Fibroblast of lung (primary cell): ENCODE results near the gene DCUN1D1. TPM values are rescaled to one million over a fixed set of nuclear protein-coding genes. Genes with fewer than 3 reads are reported as not detected.

ENCODE experiments used
- DNase-seq, 2 donors: peaks; one replicate each; pipeline versions ENCODE4 v3.0.0 to v3.0.0-alpha.2; 2010; ENCODE audit warnings: low read depth in 2 of 2
- H2AFZ ChIP-seq: 2 replicates; pipeline ENCODE4 v1.5.1; 2012; ENCODE audit warnings: low read length, control low read depth, inconsistent platforms
- H3K27ac ChIP-seq: 2 replicates; pipeline ENCODE4 v1.5.1; 2011; ENCODE audit warnings: low read length, control low read depth; ENCODE audit not compliant: insufficient read depth
- H3K27me3 ChIP-seq: 2 replicates; pipeline ENCODE4 v1.5.1; 2011; ENCODE audit warnings: mild to moderate bottlenecking, low read length; ENCODE audit not compliant: control insufficient read depth, insufficient read depth
- H3K36me3 ChIP-seq: 2 replicates; pipeline ENCODE4 v1.5.1; 2011; ENCODE audit warnings: low read length; ENCODE audit not compliant: control insufficient read depth, insufficient read depth
- H3K4me1 ChIP-seq: 2 replicates; pipeline ENCODE4 v1.5.1; 2011; ENCODE audit warnings: low read length; ENCODE audit not compliant: control insufficient read depth, insufficient read depth; ENCODE audit errors: extremely low read depth
- H3K4me2 ChIP-seq: 2 replicates; pipeline ENCODE4 v1.5.1; 2011; ENCODE audit warnings: low read length, control low read depth; ENCODE audit not compliant: insufficient read depth; ENCODE audit errors: extremely low read depth
- H3K4me3 ChIP-seq, 4 experiments: fragments of 200-600 bp in 1 of 4; sonication (generic) in 1 of 4; replicated peaks in 1 of 4; 2 replicates each; pipeline ENCODE4 v1.5.1; 2011 to 2016; ENCODE audit warnings: low read length in 4 of 4, low read depth in 3 of 4, mild to moderate bottlenecking in 3 of 4, control low read depth in 2 of 4, inconsistent platforms in 1 of 4, mixed read lengths in 1 of 4; ENCODE audit not compliant: insufficient read depth in 1 of 4; ENCODE audit errors: control extremely low read depth in 1 of 4
- H3K79me2 ChIP-seq: 2 replicates; pipeline ENCODE4 v1.5.1; 2012; ENCODE audit warnings: mild to moderate bottlenecking, low read length, inconsistent platforms; ENCODE audit not compliant: control insufficient read depth, insufficient read depth
- H3K9ac ChIP-seq: 2 replicates; pipeline ENCODE4 v1.5.1; 2011; ENCODE audit warnings: mild to moderate bottlenecking, low read length, control low read depth; ENCODE audit not compliant: insufficient read depth
- H3K9me3 ChIP-seq: 2 replicates; pipeline ENCODE4 v1.5.1; 2012; ENCODE audit warnings: low read depth, low read length; ENCODE audit not compliant: control insufficient read depth, insufficient read depth
- H4K20me1 ChIP-seq: 2 replicates; pipeline ENCODE4 v1.5.1; 2011; ENCODE audit warnings: low read length; ENCODE audit not compliant: control insufficient read depth, insufficient read depth; ENCODE audit errors: extremely low read depth
- EZH2 ChIP-seq: IDR thresholded peaks from 2 replicates; pipeline ENCODE4 v1.5.1; 2012; ENCODE audit warnings: low read length, control low read depth, mild to moderate bottlenecking; ENCODE audit errors: missing control alignments
- polyA plus RNA-seq, 2 donors: library from polyadenylated mRNA; depleted of rRNA in 1 of 2; stranded (reverse) in 1 of 2; unstranded in 1 of 2; fragments of >200 nt; gene quantifications; 2 replicates each; pipeline ENCODE4 v1.2.1, GENCODE V29; 2011 to 2012; ENCODE audit warnings: missing spikeins in 1 of 2
- total RNA-seq: library from RNA; depleted of rRNA; stranded (reverse); fragments of >200 nt; gene quantifications from 2 replicates; pipeline ENCODE4 v1.2.1, GENCODE V29; 2014
- TF ChIP-seq, protein P1 (sequence below), 2 donors: IDR thresholded peaks in 1 of 2; conservative IDR thresholded peaks in 1 of 2; 1 replicate in 1 of 2; 2 replicates in 1 of 2; pipeline ENCODE4 v1.5.1; 2011 to 2012; ENCODE audit warnings: low read length in 2 of 2, control low read depth in 1 of 2, inconsistent platforms in 1 of 2, low read depth in 1 of 2, mild to moderate bottlenecking in 1 of 2

DCUN1D1 gene
- total and polyA plus RNA-seq, 2 donors (not counting 1 experiment from before 2014, with no cell fraction given): 26.6 to 31.0 TPM

- H3K9ac ChIP-seq: no peak overlapping the region
- no peaks in the 10 kb centered on the region for H3K79me2 ChIP-seq
- no peaks in the 10 kb centered on the region for H3K4me1 ChIP-seq
- H3K4me2 ChIP-seq: no peak overlapping the region
- H3K36me3 ChIP-seq: no peaks in the 10 kb centered on the region
- H3K9me3 ChIP-seq: no peaks in the 10 kb centered on the region
- TF ChIP-seq EZH2: no peak
- TF ChIP-seq, protein P1, sequence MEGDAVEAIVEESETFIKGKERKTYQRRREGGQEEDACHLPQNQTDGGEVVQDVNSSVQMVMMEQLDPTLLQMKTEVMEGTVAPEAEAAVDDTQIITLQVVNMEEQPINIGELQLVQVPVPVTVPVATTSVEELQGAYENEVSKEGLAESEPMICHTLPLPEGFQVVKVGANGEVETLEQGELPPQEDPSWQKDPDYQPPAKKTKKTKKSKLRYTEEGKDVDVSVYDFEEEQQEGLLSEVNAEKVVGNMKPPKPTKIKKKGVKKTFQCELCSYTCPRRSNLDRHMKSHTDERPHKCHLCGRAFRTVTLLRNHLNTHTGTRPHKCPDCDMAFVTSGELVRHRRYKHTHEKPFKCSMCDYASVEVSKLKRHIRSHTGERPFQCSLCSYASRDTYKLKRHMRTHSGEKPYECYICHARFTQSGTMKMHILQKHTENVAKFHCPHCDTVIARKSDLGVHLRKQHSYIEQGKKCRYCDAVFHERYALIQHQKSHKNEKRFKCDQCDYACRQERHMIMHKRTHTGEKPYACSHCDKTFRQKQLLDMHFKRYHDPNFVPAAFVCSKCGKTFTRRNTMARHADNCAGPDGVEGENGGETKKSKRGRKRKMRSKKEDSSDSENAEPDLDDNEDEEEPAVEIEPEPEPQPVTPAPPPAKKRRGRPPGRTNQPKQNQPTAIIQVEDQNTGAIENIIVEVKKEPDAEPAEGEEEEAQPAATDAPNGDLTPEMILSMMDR (conservative IDR thresholded peaks at IDR 0.05 in 1 of 2, IDR thresholded peaks at IDR 0.05 in 1 of 2; ENCODE audit: low read depth in 1 of 2, low read length in 2 of 2): no peak
- no peaks in the 10 kb centered on the region for H4K20me1 ChIP-seq
- no peak overlapping the region for H3K27ac ChIP-seq
- H3K4me3 ChIP-seq: no peak overlapping the region
- DNase-seq: no peak
- H3K27me3 ChIP-seq: no peaks in the 10 kb centered on the region
- no peak overlapping the region for H2AFZ ChIP-seq
These were observed 84.7 kb downstream of the DCUN1D1 start for GRCh38 chr3:182895513-182896112.

DNA sequence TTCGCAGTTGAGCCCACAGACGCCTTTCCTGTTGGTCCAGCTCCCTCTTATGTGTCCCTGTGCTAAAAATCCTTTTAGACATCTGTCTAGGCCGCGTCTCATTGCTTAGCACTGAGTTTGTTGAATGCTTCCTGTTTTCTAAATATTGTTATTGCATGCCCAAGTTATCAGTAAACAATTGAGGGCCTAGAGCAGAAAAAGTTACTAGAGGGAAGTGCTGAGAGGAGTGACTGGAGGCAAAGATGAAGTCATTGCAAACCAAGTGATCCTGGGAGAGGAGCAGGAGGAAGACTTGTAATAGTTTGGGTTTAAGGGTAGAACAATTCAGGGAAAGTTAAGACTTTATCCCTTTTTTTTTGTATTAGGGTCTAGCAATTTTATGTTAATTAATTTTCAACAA lies 88.1 kb downstream of the DCUN1D1 start:
- Histone ChIP-seq H3K36me3 (no peaks in the 10 kb centered on the region), H2AFZ (no peak overlapping the region), H3K4me3 (no peak overlapping the region), H4K20me1 (no peaks in the 10 kb centered on the region), H3K27ac (no peak overlapping the region), H3K4me1 (no peaks in the 10 kb centered on the region), H3K4me2 (no peak overlapping the region), H3K9ac (no peak overlapping the region), H3K9me3 (no peaks in the 10 kb centered on the region), H3K79me2 (no peaks in the 10 kb centered on the region), H3K27me3 (no peaks in the 10 kb centered on the region)
- DNase-seq: no peak
- TF ChIP-seq, protein P1 (conservative IDR thresholded peaks at IDR 0.05 in 1 of 2, IDR thresholded peaks at IDR 0.05 in 1 of 2; ENCODE audit: low read depth in 1 of 2, low read length in 2 of 2): no peak
- TF ChIP-seq EZH2: no peak

GRCh38 chr3:182891364-182891763 lies 89.0 kb downstream of the DCUN1D1 start:
- H2AFZ ChIP-seq: no peak overlapping the region
- H3K79me2 ChIP-seq: no peaks in the 10 kb centered on the region
- no peaks in the 10 kb centered on the region for H4K20me1 ChIP-seq
- TF ChIP-seq, protein P1 (conservative IDR thresholded peaks at IDR 0.05 in 1 of 2, IDR thresholded peaks at IDR 0.05 in 1 of 2; ENCODE audit: low read depth in 1 of 2, low read length in 2 of 2): no peak
- TF ChIP-seq EZH2: no peak
- no peaks in the 10 kb centered on the region for H3K4me1 ChIP-seq
- no peak overlapping the region for H3K9ac ChIP-seq
- H3K36me3 ChIP-seq: no peaks in the 10 kb centered on the region
- H3K9me3 ChIP-seq: no peaks in the 10 kb centered on the region
- no peak overlapping the region for H3K27ac ChIP-seq
- H3K27me3 ChIP-seq: no peaks in the 10 kb centered on the region
- DNase-seq: no peak
- H3K4me3 ChIP-seq: no peak overlapping the region
- no peak overlapping the region for H3K4me2 ChIP-seq
